Stimulated activated CD8-positive, alpha-beta memory T cell treated with anti-CD3 and anti-CD28 coated beads, Interleukin-12 subunit alpha, Interleukin-12 subunit beta, amount 100 ng/mL, for 4 hours (primary cell): Measurements from ENCODE around the gene MMP19.
"Not testable (repeated sequence)": the region's sequence is repeated elsewhere in the genome, so short reads cannot be mapped to it uniquely, and the experiment has no call there.

Experiments
- DNase-seq: peaks from one replicate; pipeline ENCODE4 v3.0.0-alpha.2; 2020; ENCODE audit warnings: low read depth

The MMP19 gene

GRCh38 chr12:55842681-55843429 is at the start of gene MMP19:
MMP19 (minus strand) TSS chr12:55842936; CDS start chr12:55842830, 106 bp downstream.
- no peak for DNase-seq

GRCh38 chr12:55891310-55891709 is 48.6 kb upstream of the MMP19 start:
- no peak for DNase-seq

GRCh38 chr12:55885113-55885512 is 42.4 kb upstream of the MMP19 start:
- no peak for DNase-seq

- no peak for DNase-seq
Observed at GRCh38 chr12:55877824-55878223, 35.1 kb upstream of the MMP19 start.

GRCh38 chr12:55875704-55876467 is 33.1 kb upstream of the MMP19 start:
- DNase-seq = no peak

GRCh38 chr12:55874443-55874842 is 31.7 kb upstream of the MMP19 start:
- no peak for DNase-seq

GRCh38 chr12:55866454-55867004 is 23.8 kb upstream of the MMP19 start:
- not testable (repeated sequence) for DNase-seq

- no peak for DNase-seq
Observed at GRCh38 chr12:55865327-55865726, 22.6 kb upstream of the MMP19 start.

GRCh38 chr12:55862931-55863330 is 20.2 kb upstream of the MMP19 start:
- DNase-seq = not testable (repeated sequence)

- no peak for DNase-seq
Observed at GRCh38 chr12:55862286-55862685, 19.6 kb upstream of the MMP19 start.

- DNase-seq = no peak
Observed at GRCh38 chr12:55861871-55862270, 19.1 kb upstream of the MMP19 start.

GRCh38 chr12:55861396-55861795 is 18.7 kb upstream of the MMP19 start:
- DNase-seq = no peak

GRCh38 chr12:55852740-55853139 is 10.0 kb upstream of the MMP19 start:
- DNase-seq = no peak

GRCh38 chr12:55850893-55851292 is 8.2 kb upstream of the MMP19 start:
- no peak for DNase-seq

GRCh38 chr12:55850401-55850800 is 7.7 kb upstream of the MMP19 start:
- DNase-seq = no peak

GRCh38 chr12:55849616-55850343 is 7.0 kb upstream of the MMP19 start:
- DNase-seq = no peak

- no peak for DNase-seq
Observed at GRCh38 chr12:55847603-55848291, 5.0 kb upstream of the MMP19 start.

- DNase-seq = no peak
Observed at GRCh38 chr12:55847033-55847432, 4.3 kb upstream of the MMP19 start.

GRCh38 chr12:55845785-55846496 is 3.2 kb upstream of the MMP19 start:
- DNase-seq = no peak

- no peak for DNase-seq
Observed at GRCh38 chr12:55845361-55845760, 2.6 kb upstream of the MMP19 start.

- DNase-seq = no peak
Observed at GRCh38 chr12:55844961-55845360, 2.2 kb upstream of the MMP19 start.
